NCI-H510A (cell line): ENCODE measurements around the gene MRPL55.

ENCODE experiments used
- DNase-seq: peaks from one replicate; lab custom pipeline; 2025; lab: John Stamatoyannopoulos, UW

MRPL55 gene

DNA sequence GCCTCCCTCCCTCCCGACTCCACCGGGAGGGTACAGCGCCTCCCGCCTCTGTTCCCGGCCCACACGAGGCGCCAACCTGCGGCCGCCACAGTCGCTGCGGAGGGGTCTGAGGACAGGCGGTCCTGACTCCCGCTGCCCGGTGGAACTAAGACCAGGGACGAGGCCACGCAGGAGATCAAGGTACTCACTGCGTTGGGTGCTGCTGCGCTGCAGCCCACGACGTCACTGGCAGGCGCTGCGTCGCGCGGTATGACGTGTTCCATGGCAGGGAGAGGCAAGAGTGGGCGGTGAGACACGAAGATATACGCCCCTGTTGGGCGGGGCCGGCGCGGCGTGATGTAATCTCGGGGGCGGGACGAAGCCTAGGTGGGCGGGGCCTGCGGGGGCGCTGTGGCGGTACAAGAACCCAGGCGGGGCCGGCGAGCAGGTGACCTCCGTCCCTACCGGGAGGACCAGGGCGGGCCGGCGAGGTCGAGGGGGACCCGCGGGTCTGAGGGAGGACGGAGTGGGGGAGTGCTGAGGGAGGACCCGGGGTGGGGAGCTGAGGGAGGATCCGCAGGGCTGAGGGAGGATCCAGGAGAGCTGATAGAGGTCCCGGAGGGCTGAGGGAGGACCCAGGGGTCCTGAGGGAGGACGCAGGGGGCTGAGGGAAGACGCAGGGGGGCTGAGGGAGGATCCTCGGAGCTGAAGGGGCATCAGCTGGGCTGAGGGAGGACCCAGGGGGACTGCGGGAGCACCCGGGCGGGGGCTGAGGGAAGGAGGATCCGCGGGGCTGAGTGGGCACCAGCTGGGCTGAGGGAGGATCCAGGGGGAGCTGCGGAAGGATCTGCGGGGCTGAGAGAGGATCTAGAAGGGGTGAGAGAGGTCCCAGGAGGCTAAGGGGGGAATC lies at the start of gene MRPL55:
Gene MRPL55, minus strand, starts transcription at position 227 of the 889 bp plus-strand sequence. CDS start 1,039 bp downstream, outside the sequence.
- peak; percentile 93 for DNase-seq

DNA sequence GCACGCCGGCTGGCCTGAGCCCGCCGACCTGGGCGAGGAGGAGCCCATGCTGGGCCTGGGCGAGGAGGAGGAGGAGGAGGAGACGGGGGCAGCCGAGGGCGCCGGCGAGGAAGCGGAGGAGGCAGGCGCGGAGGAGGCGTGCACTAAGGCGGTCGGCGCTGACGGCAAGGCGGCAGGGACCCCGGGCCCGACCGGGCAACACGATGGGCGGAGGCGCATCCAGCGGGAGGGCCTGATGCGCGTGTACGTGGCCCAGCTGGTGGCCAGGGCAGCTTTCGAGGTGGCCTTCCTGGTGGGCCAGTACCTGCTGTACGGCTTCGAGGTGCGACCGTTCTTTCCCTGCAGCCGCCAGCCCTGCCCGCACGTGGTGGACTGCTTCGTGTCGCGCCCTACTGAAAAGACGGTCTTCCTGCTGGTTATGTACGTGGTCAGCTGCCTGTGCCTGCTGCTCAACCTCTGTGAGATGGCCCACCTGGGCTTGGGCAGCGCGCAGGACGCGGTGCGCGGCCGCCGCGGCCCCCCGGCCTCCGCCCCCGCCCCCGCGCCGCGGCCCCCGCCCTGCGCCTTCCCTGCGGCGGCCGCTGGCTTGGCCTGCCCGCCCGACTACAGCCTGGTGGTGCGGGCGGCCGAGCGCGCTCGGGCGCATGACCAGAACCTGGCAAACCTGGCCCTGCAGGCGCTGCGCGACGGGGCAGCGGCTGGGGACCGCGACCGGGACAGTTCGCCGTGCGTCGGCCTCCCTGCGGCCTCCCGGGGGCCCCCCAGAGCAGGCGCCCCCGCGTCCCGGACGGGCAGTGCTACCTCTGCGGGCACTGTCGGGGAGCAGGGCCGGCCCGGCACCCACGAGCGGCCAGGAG lies 49.3 kb upstream of the MRPL55 start:
- DNase-seq = no peak

DNA sequence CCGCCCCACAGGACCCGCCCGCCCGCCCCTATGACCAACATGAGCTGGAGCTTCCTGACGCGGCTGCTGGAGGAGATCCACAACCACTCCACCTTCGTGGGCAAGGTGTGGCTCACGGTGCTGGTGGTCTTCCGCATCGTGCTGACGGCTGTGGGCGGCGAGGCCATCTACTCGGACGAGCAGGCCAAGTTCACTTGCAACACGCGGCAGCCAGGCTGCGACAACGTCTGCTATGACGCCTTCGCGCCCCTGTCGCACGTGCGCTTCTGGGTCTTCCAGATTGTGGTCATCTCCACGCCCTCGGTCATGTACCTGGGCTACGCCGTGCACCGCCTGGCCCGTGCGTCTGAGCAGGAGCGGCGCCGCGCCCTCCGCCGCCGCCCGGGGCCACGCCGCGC lies 48.6 kb upstream of the MRPL55 start:
- DNase-seq = no peak

DNA sequence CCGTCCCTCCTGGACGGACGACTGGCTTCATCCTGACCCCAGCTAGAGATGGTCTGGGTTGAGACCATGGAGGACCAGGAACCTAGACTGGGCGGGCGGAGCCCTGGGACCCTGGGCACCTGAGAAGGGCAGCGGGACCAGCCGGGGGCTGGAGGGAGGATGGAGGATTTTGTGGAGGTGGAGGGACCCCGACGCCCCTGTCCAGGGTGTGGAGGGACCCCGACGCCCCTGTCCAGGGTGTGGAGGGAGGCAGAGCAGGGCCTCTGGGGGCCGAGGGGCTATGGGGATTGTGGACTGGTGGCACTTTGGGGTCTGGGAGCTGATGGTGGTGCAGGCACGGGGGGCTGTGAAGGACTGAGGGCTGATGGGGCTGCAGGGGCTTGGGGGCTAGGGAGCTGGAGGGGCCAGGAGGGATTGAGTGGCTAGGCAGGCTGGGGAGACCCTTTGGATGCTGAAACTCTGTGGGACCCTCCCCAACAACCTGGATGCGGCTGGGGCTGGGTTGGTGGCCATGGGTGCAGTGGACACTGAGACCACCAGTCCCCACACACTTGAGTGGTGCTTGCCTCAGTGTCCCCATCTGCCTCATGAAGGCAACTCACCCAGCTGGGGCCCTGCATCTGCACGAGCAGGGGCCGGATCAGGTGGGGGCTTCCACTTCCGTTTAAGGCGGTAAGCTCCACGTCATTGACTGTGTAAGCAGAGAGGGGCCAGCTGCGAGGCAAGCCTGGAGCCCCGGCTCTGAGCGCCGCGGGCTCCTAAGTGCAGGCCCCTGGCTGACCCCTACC lies 48.0 kb upstream of the MRPL55 start:
- no peak for DNase-seq

DNA sequence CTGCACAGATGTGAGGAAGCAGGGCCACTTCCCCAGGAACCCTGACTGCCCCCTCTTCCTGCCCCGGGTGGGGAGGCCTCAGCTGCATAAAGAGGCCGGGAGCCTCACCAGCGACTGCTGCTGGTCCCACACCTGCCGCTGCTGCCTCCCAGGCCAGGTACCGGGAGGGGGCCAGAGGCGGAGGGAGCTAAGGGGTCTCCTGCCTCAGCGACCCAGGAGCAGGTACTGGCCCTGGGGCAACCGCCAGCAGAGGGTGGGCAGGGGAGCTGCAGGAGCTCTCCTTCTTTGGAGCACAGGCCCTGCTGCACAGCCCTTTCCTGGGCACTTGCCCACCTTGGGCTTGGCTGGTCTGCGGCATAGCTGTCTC lies 47.4 kb upstream of the MRPL55 start:
- DNase-seq = no peak

DNA sequence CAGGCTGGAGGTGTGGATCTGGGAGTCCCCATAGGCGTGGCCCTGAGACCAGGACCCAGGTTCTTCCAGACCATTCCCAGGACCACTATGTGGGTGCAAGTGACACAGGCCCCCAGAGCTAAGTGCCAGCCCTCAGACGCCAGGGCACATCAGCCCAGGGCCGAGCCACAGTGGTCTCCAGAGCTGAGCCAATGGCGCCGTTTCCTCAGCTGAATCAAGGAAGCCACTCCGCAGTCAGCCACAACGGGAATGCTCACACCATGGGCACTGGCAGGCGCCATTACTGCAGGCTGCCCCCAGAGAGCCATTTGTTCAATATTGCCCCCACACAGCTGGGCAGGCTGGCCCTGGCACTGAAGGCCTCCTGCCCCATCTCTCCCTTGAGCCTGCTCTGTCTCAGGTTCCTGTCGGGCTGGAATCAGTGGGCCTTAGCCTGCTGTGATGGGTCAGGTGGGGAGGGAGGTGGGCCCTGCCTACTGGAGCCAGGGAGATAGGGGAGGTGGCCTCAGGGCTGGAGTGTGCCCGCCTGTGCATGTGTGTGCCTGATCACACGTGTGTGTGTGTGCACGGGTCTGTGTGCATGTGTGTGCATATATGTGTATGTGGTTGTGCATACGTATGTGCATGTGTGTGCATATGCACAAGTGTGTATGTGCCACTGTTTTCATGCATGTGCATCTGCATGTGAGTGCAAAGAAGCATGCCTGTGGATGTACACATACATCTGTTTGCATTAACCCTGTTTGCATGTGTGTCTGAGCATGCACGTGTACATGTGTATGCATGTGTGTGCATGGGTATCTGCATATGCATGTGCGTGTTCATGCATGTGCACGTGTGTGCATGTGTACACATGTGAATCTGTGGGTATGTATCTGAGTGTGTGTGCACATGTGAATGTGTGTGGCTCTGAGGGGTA lies 46.8 kb upstream of the MRPL55 start:
- no peak for DNase-seq

DNA sequence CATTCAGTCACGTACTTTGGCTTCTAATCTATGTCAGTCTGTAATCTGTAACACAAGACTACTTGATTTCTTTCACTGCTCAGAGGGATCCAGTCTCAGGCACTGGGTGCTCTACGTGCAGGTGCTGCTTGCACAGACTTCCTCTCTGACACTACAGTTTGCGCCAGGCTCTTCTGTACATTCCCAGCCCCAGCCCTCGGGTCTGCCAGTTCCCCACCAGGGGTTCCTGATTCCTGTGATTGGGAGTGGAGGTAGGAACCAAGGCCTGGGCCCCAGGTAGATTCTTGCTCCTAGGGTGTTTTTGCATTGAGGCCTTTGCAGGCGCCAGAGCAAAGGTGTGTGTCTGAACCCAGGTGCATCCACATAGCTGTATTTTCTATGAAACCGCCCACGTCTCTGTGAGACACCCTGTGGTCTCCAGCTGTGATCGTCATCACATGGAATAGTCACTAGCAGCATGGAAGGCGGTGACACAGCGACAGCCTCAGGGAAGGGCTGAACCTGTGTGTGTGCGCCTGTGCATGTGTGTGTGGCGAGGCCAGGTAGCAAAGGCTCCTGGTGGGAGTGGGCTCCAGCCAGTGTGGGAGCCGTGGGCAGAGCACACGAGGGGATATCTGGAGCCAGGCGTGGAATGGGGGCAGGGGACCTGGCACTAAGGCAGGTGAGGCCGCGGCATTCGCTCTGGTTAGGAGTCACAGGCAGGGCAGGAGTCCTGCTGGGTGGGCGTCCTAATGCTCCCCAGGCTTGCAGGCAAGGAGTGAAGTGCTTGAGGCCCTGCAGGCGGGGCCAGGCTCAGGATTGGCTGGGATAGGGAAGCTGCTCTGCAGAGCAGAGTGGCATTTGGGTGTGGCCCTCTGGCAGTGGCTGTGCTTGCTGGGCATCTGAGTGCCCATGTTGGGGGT lies 45.8 kb upstream of the MRPL55 start:
- peak; percentile 12 for DNase-seq

DNA sequence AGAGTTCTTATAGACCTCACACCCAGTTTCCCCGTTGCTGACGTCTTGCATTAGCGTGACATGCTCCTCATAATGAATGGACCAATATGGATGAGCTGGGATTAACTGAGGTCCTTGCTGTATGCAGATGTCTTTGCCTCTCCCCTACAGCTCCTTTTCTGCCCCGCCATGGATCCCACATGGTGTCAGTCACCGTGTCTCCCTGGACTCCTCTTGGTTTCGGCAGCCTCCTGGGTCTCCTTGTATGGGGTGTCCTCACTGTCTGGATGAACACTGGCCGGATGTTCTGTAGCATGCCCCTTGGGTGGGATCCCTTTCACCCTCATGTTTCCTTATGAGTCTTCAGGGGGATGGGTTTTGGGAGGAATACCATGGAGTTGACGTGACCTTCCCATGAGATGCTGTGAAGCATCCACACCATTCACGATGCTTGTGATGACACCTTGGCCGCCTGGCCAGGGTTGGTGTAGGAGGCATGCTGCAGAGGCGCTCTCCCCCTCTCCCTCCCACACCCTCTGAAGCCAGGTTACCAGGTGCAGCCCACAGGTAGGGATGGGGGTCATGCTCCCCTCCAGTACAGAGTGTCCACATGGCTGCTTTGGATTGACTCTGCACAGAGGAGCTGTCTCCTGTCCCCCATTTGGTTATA lies 45.0 kb upstream of the MRPL55 start:
- no peak for DNase-seq

DNA sequence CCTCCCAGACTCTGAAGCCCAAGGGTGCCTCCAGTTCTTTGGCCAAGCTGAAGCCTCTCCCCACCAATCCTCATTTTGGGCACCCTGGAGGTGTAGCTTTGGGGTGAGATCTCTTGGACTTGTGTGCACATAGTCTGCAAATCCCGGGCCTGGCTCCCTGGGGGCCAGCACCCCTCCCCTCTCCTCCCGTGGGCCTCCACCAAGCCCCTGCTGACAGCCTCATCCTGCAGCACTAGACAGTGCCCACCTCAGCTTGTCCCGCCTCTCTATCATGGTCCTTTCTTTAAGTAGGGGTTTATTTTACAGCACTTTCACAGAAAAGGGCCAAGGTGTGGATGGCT lies 43.8 kb upstream of the MRPL55 start:
- no peak for DNase-seq

DNA sequence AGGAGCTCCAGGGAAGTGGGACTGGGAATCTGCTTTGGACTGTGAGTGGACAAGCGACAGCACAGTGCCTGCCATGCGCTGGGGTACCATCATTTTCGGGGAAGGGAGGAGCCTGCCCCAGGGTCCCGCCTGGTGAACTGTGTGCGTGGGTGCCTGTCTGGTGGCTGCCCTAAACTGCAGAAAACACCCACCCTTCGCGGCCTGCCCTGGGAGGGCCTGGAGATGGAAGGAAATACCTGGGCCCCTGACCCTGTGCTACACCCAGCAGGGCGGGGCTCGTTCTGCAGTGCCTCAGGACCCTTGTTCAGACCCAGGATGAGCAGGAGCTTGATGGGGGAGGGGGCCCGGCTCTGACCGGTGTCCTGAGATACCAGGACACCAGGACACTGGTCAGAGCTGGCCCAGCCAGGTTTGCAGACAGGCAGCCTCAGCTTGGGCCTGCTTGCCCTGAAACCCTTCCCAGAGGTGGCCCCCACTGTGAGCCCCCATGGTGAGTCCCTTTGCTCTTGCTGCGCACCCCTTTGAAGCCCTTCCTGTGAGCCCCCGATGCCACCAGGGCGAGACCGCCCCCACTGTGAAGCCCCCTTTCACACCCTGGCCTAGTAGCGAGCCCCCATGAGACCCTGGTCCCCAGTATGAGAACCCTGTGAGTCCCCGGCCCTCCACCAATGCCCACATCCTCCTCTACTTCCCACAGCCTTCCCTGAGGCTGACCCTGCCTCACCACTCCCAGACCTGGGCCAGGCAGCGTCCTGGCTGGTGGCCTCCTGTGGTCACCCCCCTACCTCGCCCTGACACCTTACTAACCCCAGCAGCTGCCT lies 43.2 kb upstream of the MRPL55 start:
- DNase-seq = no peak

DNA sequence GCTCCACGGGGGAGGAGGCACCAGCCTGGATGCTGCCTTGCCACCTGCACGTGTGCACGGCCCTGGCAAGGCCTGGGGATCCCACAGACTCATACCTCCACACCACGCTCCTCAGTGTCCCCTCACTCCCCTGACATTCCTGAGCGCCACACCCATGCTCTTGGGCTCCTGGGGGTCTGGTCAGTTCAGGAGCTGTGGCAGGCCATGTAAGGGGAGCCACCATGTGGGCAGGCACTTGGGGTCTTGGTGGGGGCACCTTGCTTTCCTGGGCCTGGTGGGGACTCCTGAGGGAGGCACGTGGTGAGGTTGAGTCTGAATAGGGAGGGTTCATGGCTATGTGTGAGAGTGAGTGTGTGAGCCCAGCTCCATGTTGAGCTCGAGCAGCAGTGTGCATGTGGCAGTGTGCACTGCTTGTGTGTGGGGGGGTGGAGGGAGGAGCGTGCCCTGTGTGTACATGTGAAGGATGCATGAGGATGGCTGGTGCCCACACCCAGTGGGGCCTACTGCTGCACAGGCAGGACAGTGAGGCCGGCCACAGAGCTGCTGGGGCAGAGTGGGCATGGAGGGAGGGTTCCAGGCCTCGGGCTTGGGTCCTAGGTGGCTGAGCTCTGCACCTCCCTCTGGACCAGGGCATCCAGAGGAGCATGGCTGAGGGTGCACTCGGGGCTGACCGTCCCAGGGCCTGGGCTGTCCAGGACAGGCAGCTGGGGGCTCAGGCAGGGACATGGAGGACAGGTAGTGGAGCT lies 42.3 kb upstream of the MRPL55 start:
- no peak for DNase-seq

DNA sequence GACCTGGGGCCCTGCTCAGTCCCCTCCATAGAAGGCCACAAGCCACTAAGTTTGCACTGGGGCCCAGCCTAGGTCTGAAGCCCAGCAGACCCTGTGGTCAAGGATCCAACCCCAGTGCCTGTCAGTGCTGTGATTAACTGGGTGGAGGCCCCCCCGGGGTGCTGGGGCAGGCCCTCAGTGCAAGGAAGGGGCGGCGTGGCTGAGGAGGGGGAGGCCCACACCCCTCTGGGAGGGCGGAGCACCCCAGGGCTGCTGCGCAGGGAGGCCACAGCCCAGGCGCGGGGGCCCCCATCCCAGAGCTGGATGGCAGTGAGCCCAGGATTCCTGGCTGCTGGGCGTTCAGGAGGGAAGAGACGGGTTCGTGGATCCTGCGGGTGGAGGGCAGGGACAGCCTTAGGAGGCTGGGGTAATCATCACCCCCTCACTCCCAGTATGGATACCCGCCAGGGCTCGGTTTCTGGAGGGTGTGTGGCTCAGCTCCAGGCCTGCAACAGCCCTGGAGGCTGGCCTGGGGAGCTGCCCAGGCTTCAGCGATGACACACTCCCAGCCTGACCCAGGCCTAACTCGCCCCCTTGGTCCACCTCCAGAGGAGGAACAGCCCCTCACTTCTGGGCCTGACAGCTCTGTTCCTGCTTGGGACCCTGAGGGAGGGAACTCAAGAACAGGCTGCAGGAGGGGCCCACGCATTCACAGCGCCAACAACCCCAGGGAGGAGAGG lies 41.5 kb upstream of the MRPL55 start:
- no peak for DNase-seq

DNA sequence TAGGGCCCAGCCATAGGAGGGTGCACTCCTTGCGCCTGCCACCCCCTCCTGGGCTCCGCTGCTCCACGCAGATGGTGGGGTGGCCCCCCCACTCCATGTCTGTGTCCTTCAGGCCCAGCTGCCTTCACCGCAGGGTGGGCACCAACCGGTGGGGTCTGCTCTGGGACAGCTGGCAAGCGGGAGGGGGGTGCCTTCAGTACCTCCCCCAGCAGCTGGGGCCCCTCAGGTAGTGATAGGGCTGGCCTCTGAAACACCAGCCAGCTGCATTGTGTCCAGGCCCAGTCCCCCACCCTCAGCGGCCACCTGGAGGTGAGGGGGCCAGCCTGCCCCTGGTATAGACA lies 41.0 kb upstream of the MRPL55 start:
- DNase-seq = no peak

DNA sequence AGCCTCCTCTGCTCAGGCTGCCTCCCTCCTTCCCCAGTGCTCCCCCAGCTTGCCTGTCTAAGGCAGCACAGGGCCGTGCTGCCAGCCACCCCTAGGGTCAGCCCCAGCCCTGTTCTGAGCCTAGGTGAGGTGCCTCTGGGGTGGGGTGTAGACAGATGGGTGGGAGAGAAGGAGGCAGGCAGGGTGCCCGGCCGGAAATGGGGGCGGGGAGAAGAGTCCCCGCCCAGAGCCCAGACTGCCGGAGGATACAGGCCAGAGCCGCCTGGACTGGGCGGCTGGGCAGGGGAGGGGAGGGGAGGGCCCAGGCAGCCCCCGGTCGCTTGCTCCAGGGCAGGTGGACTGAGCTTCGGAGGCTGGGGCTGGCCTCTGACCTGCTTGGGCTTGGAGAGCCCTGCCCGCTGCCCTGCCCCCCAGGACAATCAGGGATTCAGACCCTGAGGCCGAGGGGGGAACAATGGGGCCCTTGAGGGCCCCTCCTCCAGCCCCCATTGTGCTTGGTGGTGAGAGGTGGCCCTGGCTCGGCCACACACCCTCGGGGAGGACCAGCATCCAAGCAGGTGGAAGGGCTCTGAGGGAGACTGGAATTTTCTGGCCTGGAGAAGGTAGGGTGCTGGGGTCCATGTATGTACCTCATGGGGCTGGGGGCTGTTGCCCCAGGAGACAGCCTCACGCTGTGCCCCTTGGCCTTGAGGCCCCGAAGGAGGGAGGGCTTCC lies 40.5 kb upstream of the MRPL55 start, which contains the start of gene GJC2:
Gene GJC2, plus strand, starts transcription at position 525 of the 714 bp plus-strand sequence. CDS start 7,829 bp downstream, outside the sequence.
- DNase-seq = no peak

DNA sequence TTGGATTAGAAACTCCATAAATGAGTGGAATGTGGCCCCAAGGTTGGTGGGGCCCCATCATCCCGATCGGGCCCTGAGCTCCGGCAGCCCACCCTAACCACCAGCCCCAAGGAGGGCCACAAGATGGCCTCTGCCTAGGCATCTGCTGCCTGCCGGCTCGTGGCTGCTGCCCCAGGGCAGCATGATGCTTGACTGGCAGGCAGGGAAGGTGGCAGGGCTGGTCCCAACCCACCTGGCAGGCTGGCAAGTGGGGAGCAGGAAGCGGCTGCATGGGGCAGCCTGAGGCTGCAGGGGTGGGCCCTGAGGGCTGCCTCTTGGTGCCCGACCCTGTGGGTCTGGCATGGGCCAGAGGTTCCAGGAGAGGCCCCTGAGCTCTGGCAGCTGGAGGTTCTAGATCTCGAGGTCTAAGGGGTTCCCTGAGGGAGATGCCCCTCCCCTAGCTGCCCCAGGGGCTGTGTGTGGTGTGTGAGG lies 39.9 kb upstream of the MRPL55 start:
- no peak for DNase-seq

DNA sequence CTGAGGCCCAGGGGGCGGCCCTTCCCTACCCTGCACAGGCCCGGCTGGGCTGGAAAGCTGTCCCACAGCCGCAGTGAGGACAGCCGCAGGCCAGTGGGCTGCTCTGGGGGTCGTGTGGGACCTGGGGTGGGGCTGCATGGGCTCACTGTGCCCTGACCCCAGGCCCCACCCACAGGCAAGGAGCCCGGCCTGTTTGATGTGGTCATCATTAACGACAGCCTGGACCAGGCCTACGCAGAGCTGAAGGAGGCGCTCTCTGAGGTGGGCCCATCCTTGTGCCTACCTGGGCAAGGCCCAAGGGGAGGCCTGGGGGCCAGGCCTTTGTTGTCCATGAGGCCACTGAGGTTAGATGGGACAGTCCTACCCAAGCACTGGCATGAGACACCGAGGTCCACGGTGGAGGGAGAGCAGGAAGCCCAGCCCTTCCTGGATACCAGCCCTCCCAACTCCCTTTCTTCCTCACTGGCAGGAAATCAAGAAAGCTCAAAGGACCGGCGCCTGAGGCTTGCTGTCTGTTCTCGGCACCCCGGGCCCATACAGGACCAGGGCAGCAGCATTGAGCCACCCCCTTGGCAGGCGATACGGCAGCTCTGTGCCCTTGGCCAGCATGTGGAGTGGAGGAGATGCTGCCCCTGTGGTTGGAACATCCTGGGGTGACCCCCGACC lies 39.2 kb upstream of the MRPL55 start:
- no peak for DNase-seq
